K562 (cell line): ENCODE measurements around the gene TMEM151A. TPM values are rescaled to one million over a fixed set of nuclear protein-coding genes. Genes with fewer than 3 reads are reported as not detected.

Experiments
- BHLHE40 ChIP-seq: IDR thresholded peaks from 2 replicates; pipeline ENCODE4 v1.6.1; 2011; ENCODE audit warnings: low read length, improper control_type of control experiment
- CBX8 ChIP-seq: fragments of 200-600 bp; sonication (generic); IDR thresholded peaks from 2 replicates; pipeline ENCODE4 v1.6.1; 2012; ENCODE audit warnings: borderline replicate concordance, mixed run types, low read depth, mild to moderate bottlenecking, moderate library complexity, mixed read lengths, low read length, control low read depth, inconsistent platforms; ENCODE audit not compliant: poor library complexity, severe bottlenecking; ENCODE audit errors: extremely low read depth
- CEBPG ChIP-seq, 3 experiments: fragments of 200-800 bp in 1 of 3; sonication (Bioruptor generic) in 1 of 3; sonication (generic) in 1 of 3; formaldehyde crosslinking in 1 of 3; IDR thresholded peaks in 2 of 3; conservative IDR thresholded peaks in 1 of 3; 2 replicates each; pipeline versions ENCODE4 v1.6.1 to v1.8.0; 2016 to 2022; ENCODE audit warnings: missing compliant biosample characterization in 2 of 3, missing genetic modification characterization in 2 of 3, mild to moderate bottlenecking in 1 of 3, missing genetic modification reagents in 1 of 3
- DEAF1 ChIP-seq: fragments of 450-650 bp; formaldehyde crosslinking; IDR thresholded peaks from 2 replicates; pipeline ENCODE4 v1.4.0; 2020; ENCODE audit warnings: mild to moderate bottlenecking, moderate library complexity
- EGR1 ChIP-seq: fragments of 450-650 bp; conservative IDR thresholded peaks from 2 replicates; pipeline ENCODE4 v1.6.1; 2017; ENCODE audit warnings: mild to moderate bottlenecking
- FOXP1 ChIP-seq: sonication (generic); formaldehyde crosslinking; IDR thresholded peaks from 2 replicates; pipeline ENCODE4 v1.8.0; 2022; ENCODE audit warnings: mild to moderate bottlenecking, missing genetic modification reagents
- GATAD2B ChIP-seq: fragments of 450-650 bp; IDR thresholded peaks from 2 replicates; pipeline ENCODE4 v1.6.1; 2017; ENCODE audit warnings: mild to moderate bottlenecking, borderline replicate concordance
- HMGN3 ChIP-seq: IDR thresholded peaks from 2 replicates; pipeline ENCODE4 v1.6.1; 2011; ENCODE audit warnings: borderline replicate concordance, low read depth, mild to moderate bottlenecking, mixed read lengths, low read length; ENCODE audit not compliant: insufficient read length; ENCODE audit errors: extremely low read depth
- JUN ChIP-seq, 2 experiments: sonication (generic) in 1 of 2; formaldehyde crosslinking in 1 of 2; IDR thresholded peaks; 2 replicates each; pipeline versions ENCODE4 v1.6.1 to v1.8.0; 2012 to 2022; ENCODE audit warnings: borderline replicate concordance in 2 of 2, mild to moderate bottlenecking in 2 of 2, improper control_type of control experiment in 1 of 2, low read depth in 1 of 2, low read length in 1 of 2, missing genetic modification reagents in 1 of 2
- MAX ChIP-seq: sonication (generic); formaldehyde crosslinking; IDR thresholded peaks from 2 replicates; pipeline ENCODE4 v1.9.0; 2022; ENCODE audit warnings: mild to moderate bottlenecking, missing genetic modification reagents
- MYNN ChIP-seq, 2 experiments: sonication (generic); formaldehyde crosslinking in 1 of 2; IDR thresholded peaks; 2 replicates each; pipeline versions ENCODE4 v1.5.0 to v1.6.1; 2016 to 2020; ENCODE audit warnings: antibody characterized with exemption in 1 of 2, missing genetic modification reagents in 1 of 2
- POLR2B ChIP-seq: fragments of 450-650 bp; IDR thresholded peaks from 2 replicates; pipeline ENCODE4 v1.6.1; 2018; ENCODE audit warnings: low read depth; ENCODE audit not compliant: partially characterized antibody
- RB1 ChIP-seq: fragments of 450-650 bp; IDR thresholded peaks from 2 replicates; pipeline ENCODE4 v1.6.1; 2017; ENCODE audit warnings: low read depth, mild to moderate bottlenecking
- RBM17 ChIP-seq: fragments of 200-400 bp; formaldehyde crosslinking; IDR thresholded peaks from 2 replicates; pipeline ENCODE4 v1.6.1; 2017; ENCODE audit warnings: low read depth, mild to moderate bottlenecking, low read length, borderline replicate concordance
- SMARCB1 ChIP-seq: IDR thresholded peaks from 2 replicates; pipeline ENCODE4 v1.6.1; 2011; ENCODE audit warnings: improper control_type of control experiment, low read depth; ENCODE audit not compliant: insufficient read length
- SREBF2 ChIP-seq: sonication (generic); formaldehyde crosslinking; IDR thresholded peaks from 2 replicates; pipeline ENCODE4 v1.4.0; 2020; ENCODE audit warnings: mild to moderate bottlenecking, missing genetic modification reagents
- TBP ChIP-seq: optimal IDR thresholded peaks from 2 replicates; pipeline ENCODE3; 2011; ENCODE audit warnings: low read depth, low read length, improper control_type of control experiment
- TOE1 ChIP-seq, 2 experiments: fragments of 450-650 bp in 1 of 2; sonication (generic) in 1 of 2; formaldehyde crosslinking in 1 of 2; IDR thresholded peaks; 2 replicates each; pipeline versions ENCODE4 v1.7.1 to v1.8.0; 2016 to 2022; ENCODE audit warnings: borderline replicate concordance in 2 of 2, mild to moderate bottlenecking in 2 of 2, antibody characterized with exemption in 1 of 2, inconsistent platforms in 1 of 2, low read depth in 1 of 2, missing genetic modification reagents in 1 of 2, moderate library complexity in 1 of 2
- ZNF175 ChIP-seq: fragments of 200-800 bp; sonication (Bioruptor generic); IDR thresholded peaks from 2 replicates; pipeline ENCODE4 v1.6.1; 2016; ENCODE audit warnings: low read depth, mild to moderate bottlenecking, missing genetic modification characterization, missing compliant biosample characterization
- ZNF277 ChIP-seq: fragments of 250-450 bp; sonication (Bioruptor Pico); IDR thresholded peaks from 2 replicates; pipeline ENCODE4 v1.8.0; 2022; ENCODE audit warnings: inconsistent platforms, mild to moderate bottlenecking, moderate library complexity, borderline replicate concordance
- ZNF3 ChIP-seq: fragments of 250-450 bp; sonication (Bioruptor Pico); IDR thresholded peaks from 2 replicates; pipeline ENCODE4 v1.5.0; 2021; ENCODE audit warnings: mild to moderate bottlenecking, moderate library complexity
- ZNF696 ChIP-seq: fragments of 250-450 bp; sonication (Bioruptor Pico); conservative IDR thresholded peaks from 2 replicates; pipeline ENCODE4 v1.4.0; 2020; ENCODE audit warnings: mild to moderate bottlenecking, moderate library complexity
- polyA plus RNA-seq, 8 experiments: library from polyadenylated mRNA; depleted of rRNA in 4 of 8; stranded (reverse) in 5 of 8; unstranded in 3 of 8; fragments of >200 nt; fragmentation: Nextera tagmentation in 2 of 8; fragmentation: Illumina TruSeq in 1 of 8; extraction: Ambion mirVana in 2 of 8; extraction: Trizol in 1 of 8; gene quantifications; 2 replicates each; pipeline versions ENCODE4 v1.2.1 to v1.2.3, GENCODE V29; 2011 to 2014; ENCODE audit warnings: inconsistent platforms in 1 of 8, missing spikeins in 1 of 8
- total RNA-seq, 7 experiments: library from RNA; depleted of rRNA in 6 of 7; stranded (reverse); fragments of >200 nt in 6 of 7; fragmentation: Illumina TruSeq in 2 of 7; extraction: Trizol in 2 of 7; gene quantifications; 2 replicates each; pipeline versions ENCODE4 v1.2.1 to v1.2.3, GENCODE V29; 2011 to 2021; ENCODE audit warnings: low replicate concordance in 1 of 7

TMEM151A gene
- total and polyA plus RNA-seq, 9 of the 15 experiments (the other 6 are each of a cell fraction or from before 2014, with no cell fraction given), result not detected

GRCh38 chr11:66267379-66268243 is 24.1 kb upstream of the TMEM151A start (continued):
- TF ChIP-seq ZNF277 (CRISPR knock-in tag) (no peak), MYNN (IDR thresholded peaks at IDR 0.05) (no peak), MYNN (CRISPR knock-in tag; IDR thresholded peaks at IDR 0.05) (no peak), RBM17 (no peak), RB1 (0 out of 2 replicates have a peak, but pooled peaks have one; percentile 58), DEAF1 (CRISPR knock-in tag) (no peak), CBX8 (no peak), POLR2B (peak; percentile 46), CEBPG (CRISPR knock-in tag; IDR thresholded peaks at IDR 0.05) (no peak), CEBPG (tag; conservative IDR thresholded peaks at IDR 0.05 in 1 of 2, IDR thresholded peaks at IDR 0.05 in 1 of 2) (no peak), MAX (CRISPR knock-in tag) (0 out of 2 replicates have a peak, but pooled peaks have one; percentile 16), JUN (IDR thresholded peaks at IDR 0.05; ENCODE audit: borderline replicate concordance, low read depth, low read length) (0 out of 2 replicates have a peak, but pooled peaks have one; percentile 7), JUN (CRISPR knock-in tag; IDR thresholded peaks at IDR 0.05; ENCODE audit: borderline replicate concordance) (no peak), EGR1 (no peak), TOE1 (IDR thresholded peaks at IDR 0.05; ENCODE audit: borderline replicate concordance) (0 out of 2 replicates have a peak, but pooled peaks have one; percentile 30), TOE1 (CRISPR knock-in tag; IDR thresholded peaks at IDR 0.05; ENCODE audit: borderline replicate concordance, low read depth) (no peak), ZNF3 (CRISPR knock-in tag) (no peak), FOXP1 (peak; percentile 20; the same call in 1 of the 2 replicates), TBP (peak; percentile 52), GATAD2B (no peak), ZNF696 (CRISPR knock-in tag) (no peak), ZNF175 (no peak), SMARCB1 (no peak), HMGN3 (peak; percentile 46), SREBF2 (CRISPR knock-in tag) (no peak), BHLHE40 (peak; percentile 66; the same call in 1 of the 2 replicates)
